Glomerular endothelial cell (primary cell): Measurements from ENCODE around the gene SYT1. TPM values are rescaled to one million over a fixed set of nuclear protein-coding genes. Genes with fewer than 3 reads are reported as not detected.
"Not testable (repeated sequence)": the region's sequence is repeated elsewhere in the genome, so short reads cannot be mapped to it uniquely, and the experiment has no call there.

Experiments used
- DNase-seq: peaks from one replicate; pipeline ENCODE4 v3.0.0-alpha.2; 2011; ENCODE audit warnings: low read depth, low spot score; ENCODE audit errors: extremely low read depth
- total RNA-seq: library from RNA; depleted of rRNA; stranded (reverse); fragments of >200 nt; gene quantifications from 2 replicates; pipeline ENCODE4 v1.2.3, GENCODE V29; 2015

The SYT1 gene
- total RNA-seq, 1 donor from 2014 or later, result 13.2 TPM

DNA sequence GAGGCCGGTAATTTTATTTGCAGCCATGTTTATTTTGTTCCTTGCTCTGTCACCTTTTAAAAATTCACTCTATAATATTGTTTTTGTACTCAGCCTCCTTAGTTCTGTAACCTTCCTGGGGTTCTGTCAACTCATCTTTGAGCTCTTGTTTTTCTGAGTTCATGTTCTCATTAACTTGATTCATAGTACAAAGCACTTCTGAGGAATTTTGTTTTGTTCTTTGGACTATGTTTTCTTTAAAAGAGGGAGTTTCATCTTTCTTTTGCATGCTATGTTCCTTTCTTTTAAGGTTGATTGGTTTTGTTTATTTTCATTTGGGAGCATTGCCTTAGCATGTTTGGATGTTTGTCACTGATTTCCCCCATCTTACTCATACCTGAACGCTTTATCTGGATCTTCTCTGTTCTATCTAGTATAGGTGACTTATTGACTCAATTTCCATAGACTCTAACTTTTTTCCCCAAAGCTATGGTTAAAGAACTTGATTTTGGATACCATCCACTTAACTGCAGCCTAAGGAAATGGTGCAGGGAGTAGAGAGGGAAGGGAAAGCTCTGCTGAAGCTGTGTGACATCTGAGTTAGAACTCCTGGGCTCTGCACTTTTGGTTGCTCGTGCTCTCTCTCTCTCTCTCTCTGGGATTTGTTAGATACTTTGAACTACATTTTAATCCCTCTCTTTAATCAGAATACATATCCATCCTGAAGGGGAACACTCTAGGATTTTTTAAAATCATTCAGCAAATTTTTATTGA is 557.7 kb downstream of the SYT1 start:
- no peak for DNase-seq

DNA sequence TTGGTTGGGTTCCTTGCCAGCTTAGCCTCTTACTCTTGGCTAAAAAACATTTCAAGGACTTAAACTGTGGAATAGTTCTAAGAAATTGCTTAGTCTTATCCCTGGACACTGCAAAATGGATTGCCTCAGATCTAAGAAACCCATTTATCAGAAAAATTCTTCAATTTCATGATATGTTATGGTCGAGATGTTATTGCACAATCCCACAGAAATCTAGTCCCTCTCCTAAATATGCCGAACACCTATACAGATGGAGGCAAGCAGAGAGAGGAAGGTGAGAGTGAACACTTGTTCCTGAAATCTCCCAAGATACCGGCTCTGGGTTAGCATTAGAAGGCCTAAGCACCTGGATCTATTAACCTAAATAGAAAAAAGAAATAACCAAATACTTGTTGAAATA is 559.0 kb downstream of the SYT1 start:
- DNase-seq, result no peak

DNA sequence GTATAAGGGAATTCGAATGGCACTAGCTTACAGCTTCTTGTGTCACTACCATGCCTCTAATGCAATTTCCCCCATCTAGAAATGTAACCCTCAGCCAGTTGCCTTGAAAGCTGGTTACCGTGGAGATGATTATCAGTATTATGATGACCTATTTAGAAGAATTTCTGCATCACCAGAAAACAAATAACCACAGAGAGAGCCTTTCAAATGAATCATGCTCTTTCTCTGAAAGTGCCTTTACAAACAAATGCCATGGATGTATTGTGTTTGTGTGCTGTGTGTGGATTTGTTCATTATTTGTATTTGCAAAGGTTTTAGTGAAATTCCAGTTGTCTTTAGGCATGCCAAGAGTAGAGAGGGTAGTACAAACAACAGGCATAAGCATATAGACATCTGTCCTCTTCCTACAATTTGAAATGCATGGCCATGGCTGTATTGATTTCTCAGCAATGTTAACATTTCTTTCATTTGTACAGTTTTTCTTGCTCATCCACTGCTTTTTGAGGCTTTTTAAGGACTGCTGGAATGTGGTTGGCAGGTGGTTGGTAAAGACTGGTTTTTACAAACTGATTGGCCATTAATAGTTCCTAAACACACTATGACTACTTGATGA is 559.6 kb downstream of the SYT1 start:
- DNase-seq, result peak; percentile 94

DNA sequence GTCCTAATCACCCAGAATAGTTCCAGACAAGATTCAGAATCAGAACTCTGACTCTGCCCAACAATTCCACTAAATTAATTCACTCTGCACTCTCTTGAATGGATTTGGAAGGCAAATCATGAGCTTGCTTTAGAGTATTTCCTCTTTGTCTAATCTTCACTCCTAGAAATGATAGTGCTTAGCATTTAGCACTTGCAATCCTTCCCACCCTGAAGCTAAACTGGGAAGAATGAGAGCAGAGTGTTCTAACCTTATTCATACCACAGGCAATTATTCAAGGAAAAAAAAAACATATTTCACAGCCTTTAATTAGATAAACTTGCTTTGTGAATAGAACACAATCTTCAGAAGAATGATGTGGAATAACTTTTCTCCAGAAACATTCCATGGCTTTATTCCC is 561.5 kb downstream of the SYT1 start:
- DNase-seq, result no peak

DNA sequence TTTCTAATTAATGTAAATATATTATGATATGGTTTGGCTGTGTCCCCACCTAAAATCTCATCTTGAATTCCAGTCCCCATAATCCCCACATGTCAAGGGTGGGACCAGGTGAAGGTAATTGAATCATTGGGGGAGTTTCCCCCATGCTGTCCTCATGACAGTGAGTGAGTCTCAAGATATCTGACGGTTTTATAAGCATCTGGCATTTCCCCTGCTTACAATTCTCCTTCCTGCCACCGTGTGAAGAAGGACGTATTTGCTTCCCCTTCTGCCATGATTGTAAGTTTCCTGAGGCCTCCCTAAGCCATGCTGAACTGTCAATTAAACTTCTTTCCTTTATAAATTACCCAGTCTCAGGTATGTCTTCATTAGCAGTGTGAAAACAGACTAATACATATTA is 562.2 kb downstream of the SYT1 start:
- not testable (repeated sequence) for DNase-seq

DNA sequence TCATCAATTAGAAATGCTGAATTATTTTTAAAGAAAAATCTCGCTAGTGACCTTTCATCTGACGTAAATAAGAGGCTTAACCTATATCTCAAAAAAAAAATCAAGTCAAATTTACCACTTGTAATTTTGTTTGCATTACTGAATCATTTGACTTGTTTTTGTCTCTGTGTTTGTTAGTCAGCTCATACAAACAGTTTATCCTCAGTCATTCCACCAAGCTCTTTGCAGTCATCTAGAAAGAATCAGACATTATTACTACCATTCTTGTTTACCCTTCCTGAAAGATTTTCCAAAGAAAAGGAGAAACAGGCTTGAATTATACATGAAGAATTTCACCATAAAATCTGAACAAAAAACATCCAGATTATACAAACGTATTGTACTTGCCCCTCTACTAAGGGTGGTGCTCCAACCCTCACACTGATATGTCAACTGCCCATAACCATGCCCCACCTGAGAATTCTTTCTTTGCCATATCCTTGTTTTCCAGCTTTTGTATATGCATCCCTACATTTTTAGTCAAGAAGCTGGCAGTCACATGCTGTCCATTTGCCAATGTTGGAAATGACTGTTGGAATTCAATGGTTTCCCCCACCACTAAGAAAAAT is 569.0 kb downstream of the SYT1 start:
- no peak for DNase-seq

DNA sequence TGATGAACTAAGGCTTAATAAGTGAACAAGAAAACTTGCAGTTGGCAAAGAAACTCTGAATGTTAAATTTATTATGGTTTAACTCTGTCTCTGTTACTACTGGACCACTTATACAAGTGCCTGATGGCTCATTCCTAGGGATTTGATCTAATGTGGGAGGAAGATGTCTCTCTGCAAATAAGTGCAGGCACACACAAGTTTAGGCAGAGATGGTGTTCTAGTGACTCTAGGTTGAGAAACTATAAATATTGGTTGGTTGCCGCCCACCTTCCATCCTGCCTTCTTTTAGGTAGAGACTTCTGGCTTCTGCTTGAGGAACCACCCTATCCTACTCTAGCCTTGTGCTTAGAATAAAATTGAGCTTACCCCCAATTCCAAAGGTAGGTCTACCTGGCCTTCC is 570.0 kb downstream of the SYT1 start:
- DNase-seq, result no peak

DNA sequence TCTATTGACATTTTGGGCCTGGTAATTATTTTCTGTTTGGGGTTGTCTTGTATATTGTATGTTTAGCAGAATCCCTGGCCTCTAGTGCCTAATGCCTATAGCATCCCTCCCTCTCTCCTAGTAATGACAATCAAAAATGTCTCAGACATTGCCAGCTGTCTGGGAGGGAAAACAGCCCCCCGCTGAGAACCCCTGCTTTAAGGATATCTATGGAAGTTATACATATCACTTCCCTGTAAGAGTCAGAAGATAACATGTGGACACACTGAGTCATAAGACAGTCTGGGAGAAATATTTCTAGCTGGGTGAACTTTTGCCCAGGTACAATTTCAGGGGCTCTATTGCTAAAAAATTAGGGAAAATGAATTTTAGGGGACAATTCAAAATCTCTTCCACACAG is 571.2 kb downstream of the SYT1 start:
- no peak for DNase-seq

DNA sequence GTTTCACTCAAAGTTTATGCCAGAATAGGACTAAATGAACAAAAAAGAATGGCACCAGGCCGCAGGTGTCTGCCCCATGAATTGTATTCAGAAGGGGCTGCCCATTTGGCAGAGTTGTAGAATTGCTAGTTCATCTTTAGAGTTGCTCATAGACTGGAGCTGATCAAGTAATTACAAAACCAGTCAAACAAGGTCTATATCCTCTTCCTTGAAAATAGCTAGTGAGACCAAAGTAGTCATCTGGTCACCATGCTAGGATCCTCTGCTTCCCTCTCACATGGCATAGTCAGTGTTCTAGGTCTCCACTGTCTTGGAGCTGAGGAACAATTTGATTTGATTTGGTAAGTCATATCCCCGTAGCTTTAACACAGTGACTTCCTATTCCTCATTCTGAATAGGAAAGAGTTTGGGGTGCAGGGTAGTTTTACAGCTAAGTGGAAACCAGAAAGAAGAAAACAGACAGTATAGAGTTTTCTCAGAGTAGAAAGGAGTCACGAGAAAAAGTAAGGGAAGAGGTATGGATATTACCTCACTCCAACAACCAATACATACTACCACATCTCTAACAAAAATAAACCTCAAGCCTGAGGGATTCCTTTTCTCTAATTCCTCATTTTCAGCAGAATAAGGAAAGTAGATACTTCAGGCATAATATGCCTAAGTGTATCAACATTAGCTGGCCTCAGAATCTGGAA is 574.1 kb downstream of the SYT1 start:
- no peak for DNase-seq

DNA sequence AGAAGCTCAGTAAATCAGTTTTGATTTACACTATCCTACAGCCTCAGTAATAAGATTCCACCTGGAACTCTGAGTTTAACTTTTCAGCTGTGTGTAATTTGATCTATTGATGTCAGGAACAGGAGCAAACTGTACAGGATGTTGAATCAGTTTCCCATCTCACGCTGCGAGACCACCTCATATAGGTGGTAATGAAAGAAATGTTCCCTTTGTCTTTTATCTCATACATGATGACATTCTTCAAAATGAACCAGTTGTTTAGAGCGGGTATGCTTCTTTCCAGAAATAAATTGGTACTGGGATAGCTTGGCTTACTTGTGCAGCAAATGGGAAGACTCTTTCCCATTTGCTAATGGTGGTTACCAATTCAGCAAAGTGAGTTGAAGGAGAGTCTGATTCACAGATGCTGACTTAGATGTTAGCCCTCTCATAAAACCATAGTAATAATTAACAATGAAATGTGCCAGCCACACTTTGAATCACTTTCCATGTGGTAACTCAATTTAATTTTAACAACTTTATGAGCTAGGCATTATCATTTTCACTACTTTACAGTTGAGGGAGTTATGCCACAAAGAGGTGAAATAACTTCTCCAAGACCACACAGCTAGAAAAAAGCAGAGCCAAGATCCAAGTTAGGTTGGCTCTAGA is 574.7 kb downstream of the SYT1 start:
- DNase-seq, result no peak

DNA sequence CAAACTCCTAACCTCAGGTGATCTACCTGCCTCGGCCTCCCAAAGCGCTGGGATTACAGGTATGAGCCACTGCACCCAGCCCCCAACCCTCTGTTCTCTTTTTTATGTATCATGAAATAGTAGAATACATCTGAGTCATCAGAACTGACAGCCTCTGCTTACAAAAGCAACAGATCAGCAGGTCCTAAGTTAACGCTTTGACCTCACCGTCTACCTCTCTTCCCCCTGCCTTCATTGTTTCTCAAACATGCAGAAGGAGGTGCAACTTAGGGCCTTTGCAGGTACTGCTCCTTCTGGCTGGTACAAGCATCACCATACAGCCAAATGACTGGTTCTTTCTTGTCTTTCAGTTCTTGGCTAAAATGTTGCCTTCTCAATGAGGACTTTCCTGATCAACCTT is 577.0 kb downstream of the SYT1 start:
- no peak for DNase-seq

DNA sequence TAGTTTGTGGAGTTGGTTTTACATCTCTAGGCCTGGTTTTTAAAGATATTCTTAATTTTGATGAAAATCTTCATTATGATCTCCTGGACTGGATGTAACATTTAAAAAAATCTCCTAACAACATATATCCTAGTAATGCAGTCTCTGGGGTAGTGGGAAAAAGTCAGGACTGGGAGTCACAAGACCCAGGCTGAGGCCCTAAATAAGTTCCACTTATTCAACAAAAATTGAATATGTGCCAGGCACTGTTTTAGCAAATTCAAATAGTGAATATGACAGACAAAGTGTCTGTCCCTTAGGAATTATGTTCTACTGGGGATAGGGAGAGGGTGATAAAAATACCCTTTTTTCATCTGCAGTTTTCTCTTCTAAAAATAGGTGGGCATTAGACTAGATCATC is 577.8 kb downstream of the SYT1 start:
- DNase-seq, result no peak

DNA sequence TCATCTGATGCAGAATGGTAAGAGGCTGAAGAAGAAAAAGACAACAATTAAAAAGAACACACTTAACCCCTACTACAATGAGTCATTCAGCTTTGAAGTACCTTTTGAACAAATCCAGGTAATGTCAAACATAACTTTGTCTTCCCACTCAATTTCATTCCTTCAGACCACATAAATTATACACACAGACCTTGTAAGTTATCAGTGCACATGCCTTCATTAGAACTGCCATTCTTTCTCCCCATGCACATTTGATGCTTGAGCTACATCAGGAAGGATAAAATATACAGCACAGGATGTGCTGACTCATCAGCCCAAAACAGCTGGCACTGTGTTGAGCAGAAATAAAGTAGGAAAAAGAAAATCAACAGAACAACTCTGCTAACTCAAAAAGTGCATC is 579.5 kb downstream of the SYT1 start:
- no peak for DNase-seq

DNA sequence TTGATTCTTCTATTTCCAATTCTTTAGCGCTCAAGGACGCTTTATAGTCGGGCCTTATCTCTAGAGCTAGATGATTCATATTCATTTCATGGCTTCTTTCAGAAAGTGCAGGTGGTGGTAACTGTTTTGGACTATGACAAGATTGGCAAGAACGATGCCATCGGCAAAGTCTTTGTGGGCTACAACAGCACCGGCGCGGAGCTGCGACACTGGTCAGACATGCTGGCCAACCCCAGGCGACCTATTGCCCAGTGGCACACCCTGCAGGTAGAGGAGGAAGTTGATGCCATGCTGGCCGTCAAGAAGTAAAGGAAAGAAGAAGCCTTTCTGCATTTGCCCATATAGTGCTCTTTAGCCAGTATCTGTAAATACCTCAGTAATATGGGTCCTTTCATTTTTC is 584.2 kb downstream of the SYT1 start:
- no peak for DNase-seq

DNA sequence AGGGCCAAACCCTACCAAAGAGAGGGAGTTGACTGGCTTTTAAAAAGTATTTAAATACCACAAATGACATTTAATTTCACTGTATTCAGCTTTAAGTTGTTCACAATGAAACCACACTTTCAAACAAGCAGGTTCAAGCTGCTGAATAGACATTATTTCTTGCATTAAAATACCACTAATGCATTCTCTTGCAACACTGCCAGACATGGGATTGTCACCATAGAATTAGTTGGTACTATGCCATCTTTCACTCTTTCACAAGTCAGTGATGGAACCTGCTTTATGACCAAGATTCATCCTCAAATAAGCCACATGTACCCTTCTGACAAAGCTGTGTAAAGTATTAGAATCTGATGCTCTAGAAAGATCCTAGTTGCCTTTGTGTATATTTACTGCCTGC is 586.8 kb downstream of the SYT1 start:
- DNase-seq, result no peak

DNA sequence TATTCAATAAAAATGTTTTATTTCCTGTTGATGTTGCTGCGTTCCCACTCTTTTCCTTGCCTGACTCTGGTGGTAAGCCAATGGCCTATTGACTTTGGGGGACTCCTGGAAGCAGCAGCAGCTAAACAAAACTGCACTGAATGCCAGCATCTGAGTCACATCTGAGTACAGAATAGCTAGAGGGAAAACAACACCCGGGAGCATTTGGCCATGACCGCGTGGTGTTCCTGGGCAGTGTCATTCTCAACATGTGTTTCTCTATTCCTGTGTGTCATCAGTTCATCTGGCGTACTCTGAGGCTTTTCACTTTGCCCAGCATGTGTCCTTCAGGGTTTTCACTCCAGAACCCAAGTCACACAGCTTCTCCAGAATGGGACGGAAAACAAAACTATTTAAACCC is 587.4 kb downstream of the SYT1 start:
- peak; percentile 91 for DNase-seq

DNA sequence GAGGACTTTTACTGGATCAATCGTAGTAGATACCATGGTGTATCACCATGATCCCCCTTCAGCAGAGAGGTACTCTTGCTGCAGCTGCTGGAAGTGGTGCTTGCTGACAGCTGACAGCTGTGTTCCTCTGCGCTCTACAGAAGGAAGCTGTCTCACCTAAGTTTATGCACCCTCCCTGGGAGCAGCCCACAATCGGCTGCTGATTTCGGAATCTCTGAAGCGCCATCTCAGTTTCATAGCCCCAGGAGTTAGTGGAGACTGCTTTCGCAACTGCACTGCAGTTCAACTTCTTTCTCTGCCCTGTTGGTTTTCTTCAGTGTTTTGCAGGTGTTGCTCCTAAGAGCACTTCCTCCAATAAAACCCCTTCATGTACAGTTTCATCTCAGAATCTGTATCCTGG is 588.3 kb downstream of the SYT1 start:
- no peak for DNase-seq

DNA sequence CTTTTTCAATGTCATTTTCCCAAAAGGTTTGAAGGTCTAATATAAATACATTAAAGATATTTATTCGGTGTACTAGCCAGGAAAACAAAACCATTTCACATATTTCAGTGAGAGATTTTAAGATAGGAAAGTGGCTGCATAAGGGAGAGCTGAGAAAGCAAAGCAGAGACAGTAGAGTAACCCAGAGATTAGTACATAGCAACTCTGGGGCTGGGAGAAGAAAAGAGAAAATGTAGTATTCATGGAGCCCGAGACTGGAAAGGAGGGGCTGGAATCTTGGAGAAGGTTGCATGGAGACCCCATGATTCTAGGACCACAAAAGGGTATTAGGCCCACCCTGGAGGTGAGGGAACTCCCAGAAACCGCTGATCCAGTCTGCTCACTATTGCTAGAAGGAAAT is 589.2 kb downstream of the SYT1 start:
- no peak for DNase-seq

DNA sequence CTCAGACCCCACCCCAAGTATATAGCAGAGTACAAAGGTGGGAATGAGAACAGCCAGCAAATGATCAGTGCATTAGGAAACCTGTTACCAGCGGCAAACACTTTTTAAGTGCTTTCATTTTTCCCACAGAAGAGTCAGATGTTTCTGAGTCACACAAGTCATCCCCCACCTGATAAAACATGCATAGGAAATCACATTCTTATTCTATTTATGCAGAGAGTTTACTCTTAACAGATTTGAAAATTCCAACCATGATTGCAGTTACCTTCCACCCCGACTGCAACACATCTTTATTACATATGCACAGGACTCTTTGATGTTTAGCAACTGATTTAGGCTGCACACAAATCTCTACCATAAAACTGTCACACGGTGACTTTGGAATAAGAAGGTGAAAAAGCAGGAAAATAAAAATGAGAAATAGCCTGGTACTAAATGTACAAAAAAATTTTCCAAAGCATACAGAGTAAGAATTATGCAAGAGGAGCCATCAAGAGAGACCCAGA is 589.8 kb downstream of the SYT1 start:
- no peak for DNase-seq

DNA sequence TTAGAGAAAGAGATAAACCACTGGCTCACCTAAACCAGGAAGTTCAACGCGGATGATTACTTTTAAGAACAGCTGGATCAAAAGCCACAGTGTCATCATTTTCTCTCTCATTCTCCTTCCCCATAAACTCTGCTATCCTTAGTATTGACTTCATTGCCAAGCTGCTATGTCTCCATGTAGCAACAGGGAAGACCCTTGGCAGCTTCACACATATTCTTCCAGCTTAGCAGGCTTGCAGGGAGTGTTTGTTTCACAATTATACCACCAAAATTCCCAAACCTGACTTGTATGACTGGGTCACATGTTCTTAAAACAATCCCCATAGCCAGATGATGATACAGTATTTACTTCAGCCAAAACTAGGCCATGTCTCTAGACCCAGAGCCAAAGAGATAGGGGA is 590.7 kb downstream of the SYT1 start:
- no peak for DNase-seq

DNA sequence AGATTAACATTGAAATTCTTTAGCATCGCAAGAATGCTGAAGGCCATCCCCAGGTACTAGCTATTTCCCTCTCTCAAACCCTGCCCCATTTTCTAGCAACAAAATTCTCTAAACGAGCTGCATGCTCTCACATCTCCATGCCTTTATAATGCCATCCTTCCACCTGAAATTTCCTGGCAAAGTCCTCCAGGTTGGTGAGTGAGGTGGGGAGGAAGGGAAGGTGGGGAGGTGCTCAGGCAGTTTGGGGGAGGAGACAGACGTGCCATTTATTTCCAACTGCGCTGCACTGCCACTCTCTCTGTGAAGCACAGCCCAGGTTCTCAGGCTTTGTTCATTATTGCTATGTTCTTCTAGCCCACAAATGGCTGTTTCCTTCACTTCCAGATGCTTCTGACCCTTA is 617.7 kb downstream of the SYT1 start:
- no peak for DNase-seq
